GM06990 (cell line): ENCODE data around the gene VWF.

ENCODE experiments used
- DNase-seq: peaks from one replicate; pipeline ENCODE4 v3.0.0-alpha.2; 2011; ENCODE audit not compliant: insufficient read length; ENCODE audit errors: extremely low read depth
- H3K27me3 ChIP-seq: replicated peaks from 2 replicates; pipeline ENCODE4 v1.6.0; 2011; ENCODE audit warnings: low read length; ENCODE audit not compliant: control insufficient read depth, insufficient read depth
- H3K36me3 ChIP-seq: 2 replicates; pipeline ENCODE4 v1.5.1; 2011; ENCODE audit warnings: low read length; ENCODE audit not compliant: control insufficient read depth, insufficient read depth
- H3K4me3 ChIP-seq: replicated peaks from 2 replicates; pipeline ENCODE4 v1.5.1; 2011; ENCODE audit warnings: low read depth, mild to moderate bottlenecking, control low read depth, low read length
- TF ChIP-seq, protein P1 (sequence below): IDR thresholded peaks from 2 replicates; pipeline ENCODE4 v1.5.1; 2011; ENCODE audit warnings: low read length, control low read depth, mild to moderate bottlenecking, inconsistent platforms; ENCODE audit not compliant: insufficient read depth, poor library complexity, severe bottlenecking

The VWF gene

DNA sequence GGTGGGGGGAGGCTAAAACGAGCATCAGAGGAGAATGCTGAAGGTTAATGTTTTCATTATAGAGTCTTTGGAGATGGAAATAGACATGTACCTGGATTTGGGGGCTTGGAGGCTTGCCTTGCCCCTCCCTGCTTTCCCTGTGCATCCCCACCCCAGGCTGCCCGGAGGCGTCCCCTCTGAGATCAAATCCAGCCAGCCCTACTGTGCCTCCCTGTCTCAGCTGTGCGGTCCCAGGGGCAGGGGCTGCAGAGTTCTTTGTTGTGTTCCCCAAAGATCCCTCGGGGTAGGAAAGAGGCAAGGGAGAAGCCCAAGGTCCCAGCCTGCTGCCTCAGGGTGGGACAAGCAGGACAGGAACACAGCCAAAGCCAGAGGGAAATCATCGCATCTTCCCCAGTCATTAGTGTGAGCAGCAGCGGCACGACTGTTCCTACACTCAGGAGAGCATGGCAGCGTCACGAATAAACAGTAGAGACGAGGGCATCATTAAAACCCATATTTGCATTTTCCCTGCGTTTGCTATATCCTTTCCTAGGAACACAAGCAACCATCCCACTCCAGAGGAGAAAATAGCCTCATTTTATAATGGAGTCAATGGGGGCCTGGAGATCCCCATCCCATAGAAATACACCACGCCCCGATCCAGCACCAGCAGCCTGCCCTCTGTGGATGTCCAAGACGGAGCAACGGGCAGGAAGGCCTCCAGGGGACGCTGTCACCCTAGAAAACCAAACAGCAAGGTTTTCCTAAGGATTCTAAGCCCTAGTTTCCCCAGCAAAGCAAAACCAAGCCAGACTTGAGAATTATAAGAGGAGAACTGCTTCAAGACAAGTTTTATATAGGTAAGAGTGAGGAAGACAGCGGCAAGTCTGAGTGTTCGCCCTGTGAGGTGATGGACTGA lies 211.8 kb downstream of the VWF start:
- no peaks in the 10 kb centered on the region for H3K36me3 ChIP-seq
- TF ChIP-seq, protein P1, sequence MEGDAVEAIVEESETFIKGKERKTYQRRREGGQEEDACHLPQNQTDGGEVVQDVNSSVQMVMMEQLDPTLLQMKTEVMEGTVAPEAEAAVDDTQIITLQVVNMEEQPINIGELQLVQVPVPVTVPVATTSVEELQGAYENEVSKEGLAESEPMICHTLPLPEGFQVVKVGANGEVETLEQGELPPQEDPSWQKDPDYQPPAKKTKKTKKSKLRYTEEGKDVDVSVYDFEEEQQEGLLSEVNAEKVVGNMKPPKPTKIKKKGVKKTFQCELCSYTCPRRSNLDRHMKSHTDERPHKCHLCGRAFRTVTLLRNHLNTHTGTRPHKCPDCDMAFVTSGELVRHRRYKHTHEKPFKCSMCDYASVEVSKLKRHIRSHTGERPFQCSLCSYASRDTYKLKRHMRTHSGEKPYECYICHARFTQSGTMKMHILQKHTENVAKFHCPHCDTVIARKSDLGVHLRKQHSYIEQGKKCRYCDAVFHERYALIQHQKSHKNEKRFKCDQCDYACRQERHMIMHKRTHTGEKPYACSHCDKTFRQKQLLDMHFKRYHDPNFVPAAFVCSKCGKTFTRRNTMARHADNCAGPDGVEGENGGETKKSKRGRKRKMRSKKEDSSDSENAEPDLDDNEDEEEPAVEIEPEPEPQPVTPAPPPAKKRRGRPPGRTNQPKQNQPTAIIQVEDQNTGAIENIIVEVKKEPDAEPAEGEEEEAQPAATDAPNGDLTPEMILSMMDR, result peak; percentile 25
- no peak overlapping the region for H3K4me3 ChIP-seq
- H3K27me3 ChIP-seq, result no peaks in the 10 kb centered on the region; the same call in 1 of the 2 replicates
- DNase-seq, result no peak

DNA sequence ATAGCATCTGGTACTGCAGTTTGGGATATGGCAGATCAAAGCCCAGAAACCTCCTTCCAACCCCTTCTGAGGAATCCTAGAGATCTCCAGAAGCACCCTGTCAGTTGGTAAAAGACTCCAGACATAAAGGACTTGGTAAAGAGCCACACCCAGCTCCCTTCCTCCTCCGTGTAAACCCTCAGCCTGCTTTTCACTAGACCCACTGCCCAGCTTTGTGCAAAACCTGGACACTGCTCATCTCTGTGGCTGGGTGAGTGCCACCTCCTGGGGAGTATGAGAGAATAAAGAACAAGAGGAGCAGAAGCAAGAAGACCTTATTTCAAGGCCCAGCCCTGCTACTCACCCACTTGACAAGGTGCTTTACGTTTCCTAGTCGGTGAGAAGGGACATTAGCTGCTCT lies 212.5 kb downstream of the VWF start:
- H3K36me3 ChIP-seq, result no peaks in the 10 kb centered on the region
- DNase-seq, result no peak
- H3K27me3 ChIP-seq, result no peaks in the 10 kb centered on the region; the same call in 1 of the 2 replicates
- TF ChIP-seq, protein P1, result no peak
- H3K4me3 ChIP-seq, result no peak overlapping the region

DNA sequence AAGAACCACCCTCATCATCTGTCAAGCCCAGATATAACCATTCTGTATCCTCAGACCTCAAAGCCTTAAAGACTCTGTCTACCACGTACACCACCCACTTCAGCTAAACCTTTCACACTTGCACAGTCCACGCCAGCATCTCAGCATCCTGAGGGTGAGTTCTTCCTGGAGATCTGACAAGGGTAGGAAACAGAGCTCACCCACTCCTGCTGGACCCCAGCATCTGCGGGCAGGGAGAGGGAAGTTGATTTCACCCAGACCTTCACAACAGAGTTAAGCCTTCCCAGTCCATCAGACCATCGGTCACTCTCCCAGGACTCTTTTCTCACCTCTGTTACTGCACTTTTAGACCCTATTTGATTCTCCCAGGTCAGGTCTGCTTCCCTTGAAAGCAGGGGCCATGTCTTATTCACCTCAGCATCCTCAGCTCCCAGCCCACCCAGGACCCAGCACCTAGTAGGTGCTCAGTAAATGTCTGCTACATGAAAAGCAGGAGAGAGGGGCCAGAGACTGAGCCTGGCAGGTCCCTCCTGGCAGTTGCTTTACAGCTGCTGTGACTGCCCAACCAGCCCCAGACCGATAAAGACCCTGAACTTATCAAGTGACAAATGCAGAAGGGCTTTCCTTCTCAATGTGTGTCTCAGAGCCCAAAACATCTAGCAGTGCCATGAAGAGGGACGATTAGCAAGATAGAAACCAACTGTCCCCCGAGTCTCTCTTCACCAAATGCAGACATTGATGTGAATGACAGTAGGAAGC lies 213.5 kb downstream of the VWF start:
- no peak overlapping the region for H3K4me3 ChIP-seq
- TF ChIP-seq, protein P1, result no peak

DNA sequence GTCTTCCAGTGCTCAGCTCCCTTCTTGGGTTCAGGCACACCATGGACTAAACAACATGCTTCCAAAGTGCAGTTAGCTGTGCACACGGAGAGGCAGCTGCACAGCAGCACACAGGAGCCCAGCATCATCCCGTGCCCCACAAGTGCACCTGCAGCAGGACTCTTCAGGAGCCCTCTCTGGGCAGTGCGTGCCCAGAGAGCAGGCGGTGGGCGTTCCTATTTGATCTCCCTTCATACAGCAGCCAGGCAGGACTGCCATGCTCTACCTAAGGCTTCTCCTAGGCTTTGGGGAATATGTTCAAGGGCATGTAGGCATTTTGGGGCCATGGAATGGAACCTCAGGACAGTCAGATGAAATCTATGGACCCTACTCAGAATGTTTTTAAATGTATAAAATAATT lies 214.9 kb downstream of the VWF start:
- TF ChIP-seq, protein P1, result no peak
- Histone ChIP-seq H3K4me3 (no peak overlapping the region), H3K27me3 (no peaks in the 10 kb centered on the region; the same call in 1 of the 2 replicates), H3K36me3 (no peaks in the 10 kb centered on the region)
- no peak for DNase-seq

More for the DNA sequence above, 213.5 kb downstream of the VWF start:
- H3K36me3 ChIP-seq, result no peaks in the 10 kb centered on the region
- no peaks in the 10 kb centered on the region; the same call in 1 of the 2 replicates for H3K27me3 ChIP-seq
- DNase-seq, result no peak

DNA sequence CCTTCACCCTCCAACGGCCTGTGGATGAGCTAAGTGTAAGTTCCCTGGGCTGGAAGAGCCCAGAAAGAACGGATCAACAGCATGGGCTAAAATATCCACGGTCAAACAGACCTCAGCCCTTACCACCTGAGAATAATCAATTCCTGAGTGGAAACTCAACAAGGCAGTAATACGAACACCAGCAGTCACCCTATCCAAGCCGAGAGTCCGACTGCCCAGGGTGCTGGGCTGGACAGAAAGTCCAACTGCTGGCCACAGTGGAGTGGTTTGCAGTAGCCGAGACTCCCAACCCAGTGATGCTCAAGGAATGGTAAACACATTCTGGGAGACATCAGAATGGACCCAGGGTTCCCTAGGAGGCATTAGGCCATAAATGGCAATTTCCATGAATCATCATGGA lies 216.2 kb downstream of the VWF start:
- Histone ChIP-seq H3K4me3 (no peak overlapping the region), H3K27me3 (no peaks in the 10 kb centered on the region; the same call in 1 of the 2 replicates), H3K36me3 (no peaks in the 10 kb centered on the region)
- TF ChIP-seq, protein P1, result no peak
- DNase-seq, result no peak
